Cardiac septum (tissue), 1 donor: Measurements from ENCODE around the gene CD84. TPM values are rescaled to one million over a fixed set of nuclear protein-coding genes. Genes with fewer than 3 reads are reported as not detected.

ENCODE experiments used
- total RNA-seq: library from RNA; stranded (reverse); fragmentation: NEBNext Ultra II Directional; extraction: Animal tissue kit (Norgen Biotek cat#: 25700); gene quantifications from one replicate; pipeline ENCODE4 v1.2.1, GENCODE V29; 2021
- donor health status: DM: no; HTN: no; CAD: no.

The CD84 gene
- total RNA-seq, 1 donor from 2014 or later, result 2.4 TPM

Other genes starting within 250 kb of the CD84 start
- gene COPA, start 236.2 kb downstream of the CD84 start, total RNA-seq, result 118 TPM
- 53.7 TPM for gene NCSTN, start 236.1 kb downstream of the CD84 start, total RNA-seq
- gene NHLH1, start 212.4 kb downstream of the CD84 start, total RNA-seq, result not detected
- 1.4 TPM for gene VANGL2, start 178.9 kb downstream of the CD84 start, total RNA-seq
- 0.13 TPM for gene SLAMF6, start 56.2 kb downstream of the CD84 start, total RNA-seq
- gene SLAMF1, start 67.5 kb upstream of the CD84 start, total RNA-seq, result 1.0 TPM
- gene CD48, start 132.3 kb upstream of the CD84 start, total RNA-seq, result 1.00 TPM
- gene SLAMF7, start 159.8 kb upstream of the CD84 start, total RNA-seq, result 1.2 TPM
- 0.16 TPM for gene LY9, start 216.7 kb upstream of the CD84 start, total RNA-seq